ENCODE measurements around the gene WNT9B.

The WNT9B gene

DNA sequence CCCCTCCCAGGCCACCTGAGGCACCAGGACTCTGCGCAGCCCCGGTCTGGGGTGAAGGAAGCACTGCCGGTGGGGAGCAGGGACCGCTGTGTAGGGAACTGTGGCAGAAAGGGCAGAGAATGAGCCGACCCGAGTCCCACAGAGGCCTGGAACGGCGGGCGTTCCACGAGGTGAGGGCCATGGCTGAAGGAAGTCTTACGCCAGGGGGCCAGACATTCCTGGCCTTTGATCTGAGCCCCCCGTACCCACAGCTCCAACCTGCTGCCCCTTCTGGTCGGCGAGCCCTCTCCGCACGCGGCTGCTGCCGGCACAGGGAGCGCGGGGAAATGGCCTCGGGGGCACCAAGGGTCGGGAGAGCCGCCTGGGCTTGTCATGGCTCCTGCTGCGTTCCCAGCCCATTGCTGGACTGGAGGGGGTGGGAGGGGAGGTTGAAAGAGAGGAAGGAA is 31.5 kb upstream of the WNT9B start:
- Histone ChIP-seq H3K4me3 (ENCODE audit: low read depth in 1 of 2, low read length in 1 of 2) (no peak overlapping the region), H3K9me3 (no peaks in the 10 kb centered on the region), H3K27ac (no peak overlapping the region), H3K27me3 (peaks cover 98% of the 10 kb centered on the region), H3K4me1 (ENCODE audit: control insufficient read depth in 1 of 2, insufficient read depth in 1 of 2, low read depth in 1 of 2, low read length in 1 of 2) (peaks cover 11 to 16% of the 10 kb centered on the region in 2 experiments), H3K36me3 (no peaks in the 10 kb centered on the region)
- TF ChIP-seq, protein P1, sequence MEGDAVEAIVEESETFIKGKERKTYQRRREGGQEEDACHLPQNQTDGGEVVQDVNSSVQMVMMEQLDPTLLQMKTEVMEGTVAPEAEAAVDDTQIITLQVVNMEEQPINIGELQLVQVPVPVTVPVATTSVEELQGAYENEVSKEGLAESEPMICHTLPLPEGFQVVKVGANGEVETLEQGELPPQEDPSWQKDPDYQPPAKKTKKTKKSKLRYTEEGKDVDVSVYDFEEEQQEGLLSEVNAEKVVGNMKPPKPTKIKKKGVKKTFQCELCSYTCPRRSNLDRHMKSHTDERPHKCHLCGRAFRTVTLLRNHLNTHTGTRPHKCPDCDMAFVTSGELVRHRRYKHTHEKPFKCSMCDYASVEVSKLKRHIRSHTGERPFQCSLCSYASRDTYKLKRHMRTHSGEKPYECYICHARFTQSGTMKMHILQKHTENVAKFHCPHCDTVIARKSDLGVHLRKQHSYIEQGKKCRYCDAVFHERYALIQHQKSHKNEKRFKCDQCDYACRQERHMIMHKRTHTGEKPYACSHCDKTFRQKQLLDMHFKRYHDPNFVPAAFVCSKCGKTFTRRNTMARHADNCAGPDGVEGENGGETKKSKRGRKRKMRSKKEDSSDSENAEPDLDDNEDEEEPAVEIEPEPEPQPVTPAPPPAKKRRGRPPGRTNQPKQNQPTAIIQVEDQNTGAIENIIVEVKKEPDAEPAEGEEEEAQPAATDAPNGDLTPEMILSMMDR (IDR thresholded peaks at IDR 0.05): no peak

DNA sequence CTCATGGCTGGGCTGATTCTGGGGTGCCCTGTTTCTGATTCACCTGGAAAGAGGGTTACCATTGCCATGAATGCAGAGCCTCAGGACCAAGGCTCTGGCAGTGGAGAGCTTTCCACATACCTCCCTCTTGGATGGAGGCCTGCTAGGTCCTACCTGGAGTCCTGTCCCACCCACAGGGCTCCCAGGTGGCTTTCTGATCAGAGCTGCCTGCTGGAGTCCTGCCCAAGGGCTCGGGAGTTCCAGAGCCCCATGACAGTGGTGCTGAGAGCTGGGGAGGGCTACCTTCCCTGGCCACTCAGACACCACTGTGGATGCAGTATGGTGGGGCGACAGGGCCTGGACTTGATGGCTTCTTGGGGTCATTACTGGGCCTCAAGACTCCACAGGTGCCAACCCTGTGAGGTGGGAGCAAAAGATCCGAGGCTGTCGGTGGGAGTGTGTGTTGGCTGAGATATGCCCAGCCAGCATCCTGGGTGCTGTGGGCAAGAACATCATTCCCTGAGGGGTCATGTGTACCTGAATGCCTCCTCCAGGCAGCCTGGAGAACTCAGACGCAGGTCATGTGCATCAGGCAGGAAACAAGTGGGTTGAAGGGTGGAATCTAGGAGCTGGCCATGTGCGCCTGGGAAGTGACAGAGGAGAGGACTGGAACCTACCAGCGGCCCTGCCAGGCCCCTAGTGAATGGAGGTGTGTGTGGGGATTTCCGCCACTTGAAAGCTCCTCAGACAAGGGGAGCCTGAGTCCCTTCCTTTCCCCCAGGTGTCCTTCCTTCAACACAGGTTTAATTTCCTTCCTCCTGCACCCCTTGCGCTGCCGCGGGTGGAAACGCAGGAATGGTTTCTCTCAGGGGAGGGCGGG is 30.6 kb upstream of the WNT9B start:
- TF ChIP-seq, protein P1 (IDR thresholded peaks at IDR 0.05): no peak
- Histone ChIP-seq H3K36me3 (no peaks in the 10 kb centered on the region), H3K27me3 (peaks cover 98% of the 10 kb centered on the region)

DNA sequence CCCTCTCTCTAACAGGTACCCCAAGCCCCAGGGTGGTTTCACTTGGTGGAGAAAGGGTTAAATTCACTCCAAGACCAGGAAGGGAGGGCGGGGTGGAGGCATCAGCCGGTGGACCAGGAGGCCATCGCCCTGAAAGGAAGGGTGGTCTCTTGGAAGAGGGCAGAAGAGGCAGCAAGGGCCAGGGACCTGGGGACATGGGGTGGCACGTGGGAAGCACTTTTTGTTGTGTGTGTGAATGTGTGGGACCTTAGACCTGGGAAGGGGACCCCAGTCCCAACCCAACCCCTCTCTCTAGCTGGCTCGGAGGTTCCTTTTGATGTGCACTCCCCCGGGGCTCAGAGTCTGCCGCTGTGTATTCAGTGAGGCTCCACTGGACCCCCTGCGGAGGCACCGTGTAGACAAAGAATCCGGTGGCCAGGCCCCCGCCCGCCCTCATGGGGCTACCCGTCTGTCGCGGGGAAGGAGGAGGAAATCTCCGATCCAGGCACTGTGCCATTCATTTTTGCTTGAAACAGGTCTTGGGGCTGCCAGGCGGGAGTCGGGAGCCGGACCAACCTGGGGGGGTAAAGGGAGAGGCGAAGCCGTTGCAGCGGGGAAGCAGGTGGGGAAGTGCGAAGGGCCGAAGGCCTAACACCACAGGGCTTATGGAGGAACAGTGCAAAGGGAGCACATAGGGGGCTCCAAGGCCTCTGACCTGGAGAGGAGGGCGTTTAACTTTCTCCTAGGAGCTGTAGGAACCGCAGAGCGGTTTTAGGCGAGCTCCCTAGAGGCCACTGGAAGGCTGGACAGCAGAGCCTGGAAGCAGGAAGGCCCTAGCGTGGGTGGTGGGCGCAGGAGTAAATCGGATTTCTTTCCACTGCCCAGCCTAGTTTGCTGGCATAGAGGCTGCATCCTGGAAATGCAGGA is 29.6 kb upstream of the WNT9B start:
- Histone ChIP-seq H3K4me1 (ENCODE audit: control insufficient read depth in 1 of 2, insufficient read depth in 1 of 2, low read depth in 1 of 2, low read length in 1 of 2) (peaks cover 11 to 16% of the 10 kb centered on the region in 2 experiments), H3K27me3 (peaks cover 89% of the 10 kb centered on the region), H3K27ac (no peak overlapping the region), H3K4me3 (ENCODE audit: low read depth in 1 of 2, low read length in 1 of 2) (no peak overlapping the region), H3K9me3 (no peaks in the 10 kb centered on the region), H3K36me3 (no peaks in the 10 kb centered on the region)
- TF ChIP-seq, protein P1 (IDR thresholded peaks at IDR 0.05): no peak

More for the DNA sequence above, 30.6 kb upstream of the WNT9B start:
- Histone ChIP-seq H3K9me3 (no peaks in the 10 kb centered on the region), H3K4me1 (ENCODE audit: control insufficient read depth in 1 of 2, insufficient read depth in 1 of 2, low read depth in 1 of 2, low read length in 1 of 2) (peaks cover 11 to 16% of the 10 kb centered on the region in 2 experiments), H3K4me3 (ENCODE audit: low read depth in 1 of 2, low read length in 1 of 2) (no peak overlapping the region), H3K27ac (no peak overlapping the region)

DNA sequence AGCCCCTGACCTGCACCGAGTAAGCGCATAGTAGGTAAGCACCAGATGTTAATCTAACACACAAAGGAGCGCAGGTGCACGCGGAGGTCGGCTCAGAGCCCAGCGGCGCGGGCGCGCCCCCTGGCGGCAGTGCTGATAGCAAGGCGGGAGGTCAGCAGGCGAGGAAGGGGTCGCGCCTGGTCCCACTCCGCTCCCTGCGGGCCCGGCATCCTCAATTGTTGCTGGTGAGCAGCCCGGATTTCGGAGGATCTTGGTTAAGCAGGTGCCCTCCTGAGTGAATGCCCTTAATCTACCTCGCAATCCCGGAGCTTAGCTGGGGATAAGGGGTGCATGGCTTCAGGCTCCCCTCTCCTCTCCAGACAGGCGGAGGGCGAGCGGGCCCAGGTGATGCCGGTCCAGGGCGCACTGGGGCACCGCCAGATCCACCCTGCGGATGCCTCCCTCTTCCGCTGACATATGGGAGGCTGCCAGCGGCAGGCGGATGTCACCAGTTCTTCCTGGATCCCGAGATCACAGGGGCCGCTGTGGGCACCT is 28.9 kb upstream of the WNT9B start:
- no peak overlapping the region for H3K4me3 ChIP-seq (ENCODE audit: low read depth in 1 of 2, low read length in 1 of 2)
- peaks cover 11 to 16% of the 10 kb centered on the region in 2 experiments for H3K4me1 ChIP-seq (ENCODE audit: control insufficient read depth in 1 of 2, insufficient read depth in 1 of 2, low read depth in 1 of 2, low read length in 1 of 2)
- no peaks in the 10 kb centered on the region for H3K9me3 ChIP-seq
- H3K27ac ChIP-seq: no peak overlapping the region
- H3K27me3 ChIP-seq: peaks cover 89% of the 10 kb centered on the region
- TF ChIP-seq, protein P1 (IDR thresholded peaks at IDR 0.05): peak; percentile 70
- H3K36me3 ChIP-seq: no peaks in the 10 kb centered on the region

DNA sequence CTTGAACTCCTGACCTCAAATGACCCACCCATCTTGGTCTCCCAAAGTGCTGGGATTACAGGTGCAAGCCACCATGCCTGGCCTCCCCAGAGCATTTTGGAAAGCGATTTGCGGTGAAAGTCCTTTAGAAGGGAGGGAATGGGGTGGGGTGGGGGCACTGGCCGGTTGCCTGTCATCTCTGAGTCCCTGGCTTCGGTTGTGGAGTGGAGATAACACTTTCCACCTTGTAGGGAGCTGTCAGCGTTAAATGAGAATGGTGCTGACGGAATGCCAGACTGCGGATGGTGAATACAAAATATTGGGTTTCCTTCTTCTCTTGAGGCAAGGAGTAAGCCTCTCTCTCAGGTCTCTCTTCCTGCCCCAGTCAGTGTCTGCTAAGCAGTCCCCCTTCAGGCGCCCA is 27.7 kb upstream of the WNT9B start:
- Histone ChIP-seq H3K9me3 (no peaks in the 10 kb centered on the region), H3K27me3 (peaks cover 84% of the 10 kb centered on the region), H3K4me1 (ENCODE audit: control insufficient read depth in 1 of 2, insufficient read depth in 1 of 2, low read depth in 1 of 2, low read length in 1 of 2) (peaks cover 9 to 12% of the 10 kb centered on the region in 2 experiments), H3K4me3 (ENCODE audit: low read depth in 1 of 2, low read length in 1 of 2) (no peak overlapping the region), H3K27ac (no peak overlapping the region), H3K36me3 (no peaks in the 10 kb centered on the region)
- TF ChIP-seq, protein P1 (IDR thresholded peaks at IDR 0.05): no peak

All from neutrophil (primary cell).